K562 (cell line): ENCODE data around the gene TNNI2. TPM values are rescaled to one million over a fixed set of nuclear protein-coding genes. Genes with fewer than 3 reads are reported as not detected.

Experiments
- ATAC-seq: fragments of 200-7000 bp; cut with Tn5 transposase; 3 replicates; pipeline ENCODE4 v1.9.1; 2020; ENCODE audit warnings: moderate library complexity
- Bru-seq: library from RNA; stranded (reverse); fragments of 400-500 nt; gene quantifications from one replicate; lab custom pipeline; 2021; lab: Mats Ljungman, UMichigan
- BruChase-seq, 2 experiments: library from RNA; stranded (reverse); fragments of 400-500 nt; gene quantifications; one replicate each; lab custom pipeline; 2021; lab: Mats Ljungman, UMichigan
- BruUV-seq: library from RNA; stranded (reverse); fragments of 400-500 nt; replicated peaks from 2 replicates; lab custom pipeline; 2021; lab: Mats Ljungman, UMichigan
- CTCF ChIA-PET: fragments of 300-600 bp; formaldehyde crosslinking; extraction: SDS; loops from one replicate; lab custom pipeline; 2021; ENCODE audit warnings: low intra/inter-chr PET ratio; lab: Yijun Ruan, JAX
- POLR2A ChIA-PET: fragments of 300-600, 350-650 bp; sonication (Branson Sonifier 250); formaldehyde crosslinking; extraction: SDS; loops from one replicate; lab custom pipeline; 2021; ENCODE audit warnings: antibody characterized with exemption, inconsistent platforms; lab: Yijun Ruan, JAX
- DNase-seq, 4 experiments: peaks; one replicate each; pipeline versions ENCODE4 v3.0.0 to v3.0.0-alpha.2; 2011 to 2018; ENCODE audit warnings: low spot score in 3 of 4, mixed read lengths in 3 of 4; ENCODE audit errors: extremely low read depth in 1 of 4
- FAIRE-seq: peaks from 2 replicates; lab custom pipeline; 2011; peaks lifted over from hg19 to GRCh38; lab: Jason Lieb, UNC
- H2AFZ ChIP-seq: 2 replicates; pipeline ENCODE4 v1.6.0; 2011; ENCODE audit warnings: low read depth, low read length, control low read depth, inconsistent platforms
- H3K27ac ChIP-seq: fragments of 200-600 bp; 3 replicates; pipeline ENCODE4 v1.8.0; 2011; ENCODE audit warnings: low read depth, mild to moderate bottlenecking, control low read depth, inconsistent platforms, low read length, moderate library complexity, mixed read lengths; ENCODE audit errors: extremely low read depth
- H3K27me3 ChIP-seq, 2 experiments: fragments of 300-600 bp in 1 of 2; 2 replicates in 1 of 2; 3 replicates in 1 of 2; pipeline versions ENCODE4 v1.6.0 to v1.8.0; 2011; ENCODE audit warnings: inconsistent platforms in 2 of 2, low read length in 2 of 2, mild to moderate bottlenecking in 1 of 2, mixed read lengths in 1 of 2, moderate library complexity in 1 of 2; ENCODE audit not compliant: control insufficient read depth in 2 of 2, insufficient read depth in 2 of 2
- H3K36me3 ChIP-seq: fragments of 300-600 bp; 3 replicates; pipeline ENCODE4 v1.8.0; 2011; ENCODE audit warnings: mild to moderate bottlenecking, low read length, inconsistent platforms; ENCODE audit not compliant: control insufficient read depth, insufficient read depth
- H3K4me1 ChIP-seq, 2 experiments: fragments of 200-600 bp in 1 of 2; replicated peaks in 1 of 2; 2 replicates in 1 of 2; 3 replicates in 1 of 2; pipeline versions ENCODE4 v1.5.1 to v1.8.0; 2011; ENCODE audit warnings: inconsistent platforms in 2 of 2, low read length in 2 of 2, mild to moderate bottlenecking in 1 of 2, mixed read lengths in 1 of 2, moderate library complexity in 1 of 2; ENCODE audit not compliant: control insufficient read depth in 2 of 2, insufficient read depth in 2 of 2
- H3K4me2 ChIP-seq: 2 replicates; pipeline ENCODE4 v1.6.1; 2011; ENCODE audit warnings: low read length, control low read depth, inconsistent platforms, mixed read lengths; ENCODE audit not compliant: insufficient read depth
- H3K4me3 ChIP-seq: fragments of 200-600 bp; sonication (generic), shearing (Covaris generic); 2 replicates; pipeline ENCODE4 v1.5.1; 2016; ENCODE audit warnings: control low read depth, inconsistent platforms
- H3K79me2 ChIP-seq: fragments of 200-600 bp; 3 replicates; pipeline ENCODE4 v1.8.0; 2011; ENCODE audit warnings: low read length, inconsistent platforms; ENCODE audit not compliant: control insufficient read depth, insufficient read depth
- H3K9ac ChIP-seq, 2 experiments: 2 replicates each; pipeline versions ENCODE4 v1.6.0 to v1.6.1; 2011; ENCODE audit warnings: low read depth in 2 of 2, low read length in 2 of 2, control low read depth in 1 of 2, inconsistent platforms in 1 of 2, mild to moderate bottlenecking in 1 of 2, mixed read lengths in 1 of 2; ENCODE audit not compliant: insufficient read depth in 1 of 2
- H3K9me1 ChIP-seq: one replicate; pipeline ENCODE4 v1.6.0; 2011; ENCODE audit warnings: inconsistent platforms, mild to moderate bottlenecking, low read length, moderate library complexity; ENCODE audit not compliant: control insufficient read depth, insufficient read depth
- H3K9me3 ChIP-seq: replicated peaks from 2 replicates; pipeline ENCODE4 v1.5.1; 2011; ENCODE audit warnings: low read depth, low read length, inconsistent platforms; ENCODE audit not compliant: control insufficient read depth, insufficient read depth
- H4K20me1 ChIP-seq: replicated peaks from 2 replicates; pipeline ENCODE4 v1.6.1; 2011; ENCODE audit warnings: low read length, inconsistent platforms, mixed read lengths; ENCODE audit not compliant: control insufficient read depth, insufficient read depth
- CSDE1 ChIP-seq, 2 experiments: fragments of 450-650 bp; IDR thresholded peaks; 2 replicates each; pipeline ENCODE4 v1.6.1; 2016; ENCODE audit warnings: mild to moderate bottlenecking in 1 of 2
- HMG20A ChIP-seq: fragments of 450-650 bp; formaldehyde crosslinking; conservative IDR thresholded peaks from 2 replicates; pipeline ENCODE4 v1.4.0; 2020; ENCODE audit warnings: mild to moderate bottlenecking, mixed read lengths
- RB1 ChIP-seq: fragments of 450-650 bp; IDR thresholded peaks from 2 replicates; pipeline ENCODE4 v1.6.1; 2017; ENCODE audit warnings: low read depth, mild to moderate bottlenecking
- ZNF57 ChIP-seq: fragments of 450-650 bp; formaldehyde crosslinking; IDR thresholded peaks from 2 replicates; pipeline ENCODE4 v1.4.0; 2020; ENCODE audit warnings: mild to moderate bottlenecking, moderate library complexity
- WGBS: fragments of 100-300 bp; shearing (Covaris generic); methylation state at CpG from one replicate; pipeline ENCODE4 v1.1.6; 2016; ENCODE audit warnings: low coverage, mixed read lengths; ENCODE audit not compliant: insufficient coverage; ENCODE audit errors: missing lambda C conversion rate; 5-methylcytosine and 5-hydroxymethylcytosine counted together
- in situ Hi-C: fragments of 300-500 bp; cut with MboI; formaldehyde crosslinking; loops from 4 replicates; pipeline ENCODE4 v1.15.0; 2018; ENCODE audit warnings: inconsistent platforms, mixed read lengths
- intact Hi-C: fragments of 100-400 bp; cut with micrococcal nuclease; formaldehyde crosslinking; loops from 2 replicates; pipeline ENCODE4 v1.14.2; 2022
- long read RNA-seq, 3 experiments: library from polyadenylated mRNA in 2 of 3; library from RNA in 1 of 3; unstranded in 2 of 3; stranded (forward) in 1 of 3; transcript quantifications; one replicate each; pipeline ENCODE4 v2.0.0, GENCODE V29; 2019 to 2022
- polyA minus RNA-seq, 3 experiments: library from RNA; depleted of rRNA, polyadenylated mRNA; stranded (reverse); fragments of >200 nt; gene quantifications; 2 replicates each; pipeline ENCODE4 v1.2.3, GENCODE V29; 2011
- polyA plus RNA-seq, 8 experiments: library from polyadenylated mRNA; depleted of rRNA in 4 of 8; stranded (reverse) in 5 of 8; unstranded in 3 of 8; fragments of >200 nt; fragmentation: Nextera tagmentation in 2 of 8; fragmentation: Illumina TruSeq in 1 of 8; extraction: Ambion mirVana in 2 of 8; extraction: Trizol in 1 of 8; gene quantifications; 2 replicates each; pipeline versions ENCODE4 v1.2.1 to v1.2.3, GENCODE V29; 2011 to 2014; ENCODE audit warnings: inconsistent platforms in 1 of 8, missing spikeins in 1 of 8
- total RNA-seq, 7 experiments: library from RNA; depleted of rRNA in 6 of 7; stranded (reverse); fragments of >200 nt in 6 of 7; fragmentation: Illumina TruSeq in 2 of 7; extraction: Trizol in 2 of 7; gene quantifications; 2 replicates each; pipeline versions ENCODE4 v1.2.1 to v1.2.3, GENCODE V29; 2011 to 2021; ENCODE audit warnings: low replicate concordance in 1 of 7
- TF ChIP-seq, protein P1 (sequence below): sonication (generic); formaldehyde crosslinking; IDR thresholded peaks from 2 replicates; pipeline ENCODE4 v1.8.1; 2023; ENCODE audit warnings: mild to moderate bottlenecking, missing genetic modification reagents

The TNNI2 gene
- not detected in 2 replicates for total RNA-seq (2011; cell fraction: chromatin; rRNA removed; ENCODE audit: low replicate concordance)
- not detected in 2 replicates for total RNA-seq (2011; cell fraction: nucleolus; rRNA removed)
- not detected in 2 replicates for total RNA-seq (2011; cell fraction: nucleoplasm; rRNA removed)
- total RNA-seq (2014; rRNA removed): not detected in 2 replicates
- not detected in 2 replicates for total RNA-seq (2014; rRNA removed; fragmentation: Illumina TruSeq; extraction: Trizol)
- total RNA-seq (2015; rRNA removed; fragmentation: Illumina TruSeq; extraction: Trizol): not detected in 2 replicates
- total RNA-seq (2021): not detected in 2 replicates
- not detected in 2 replicates for polyA plus RNA-seq (2011; rRNA removed)
- polyA plus RNA-seq (2011; cell fraction: cytosol; rRNA removed): 0.13 TPM in 1 of 2 replicates, not detected in the other
- polyA plus RNA-seq (2011; cell fraction: nucleus; rRNA removed): 0.32 TPM in 1 of 2 replicates, not detected in the other
- polyA plus RNA-seq (2012): not detected in 2 replicates
- not detected in 2 replicates for polyA plus RNA-seq (2014; fragmentation: Illumina TruSeq; extraction: Trizol)
- polyA plus RNA-seq (2014; fragmentation: Nextera tagmentation; extraction: Ambion mirVana): not detected
- polyA plus RNA-seq (2014; rRNA removed): not detected in 2 replicates
- polyA minus RNA-seq (2011; rRNA and poly(A)+ RNA removed): not detected in 2 replicates
- polyA minus RNA-seq (2011; cell fraction: cytosol; rRNA and poly(A)+ RNA removed): not detected in 2 replicates
- not detected in 2 replicates for polyA minus RNA-seq (2011; cell fraction: nucleus; rRNA and poly(A)+ RNA removed)
- Bru-seq, nascent RNA: not detected
- not detected for BruChase-seq, experiment 1, labeled RNA remaining after a 2-hour chase
- not detected for BruChase-seq, experiment 2, labeled RNA remaining after a 6-hour chase
- long read RNA-seq, experiment 1: 0 reads
- long read RNA-seq, experiment 2: 0 reads
- long read RNA-seq, experiment 3: 0 reads

DNA sequence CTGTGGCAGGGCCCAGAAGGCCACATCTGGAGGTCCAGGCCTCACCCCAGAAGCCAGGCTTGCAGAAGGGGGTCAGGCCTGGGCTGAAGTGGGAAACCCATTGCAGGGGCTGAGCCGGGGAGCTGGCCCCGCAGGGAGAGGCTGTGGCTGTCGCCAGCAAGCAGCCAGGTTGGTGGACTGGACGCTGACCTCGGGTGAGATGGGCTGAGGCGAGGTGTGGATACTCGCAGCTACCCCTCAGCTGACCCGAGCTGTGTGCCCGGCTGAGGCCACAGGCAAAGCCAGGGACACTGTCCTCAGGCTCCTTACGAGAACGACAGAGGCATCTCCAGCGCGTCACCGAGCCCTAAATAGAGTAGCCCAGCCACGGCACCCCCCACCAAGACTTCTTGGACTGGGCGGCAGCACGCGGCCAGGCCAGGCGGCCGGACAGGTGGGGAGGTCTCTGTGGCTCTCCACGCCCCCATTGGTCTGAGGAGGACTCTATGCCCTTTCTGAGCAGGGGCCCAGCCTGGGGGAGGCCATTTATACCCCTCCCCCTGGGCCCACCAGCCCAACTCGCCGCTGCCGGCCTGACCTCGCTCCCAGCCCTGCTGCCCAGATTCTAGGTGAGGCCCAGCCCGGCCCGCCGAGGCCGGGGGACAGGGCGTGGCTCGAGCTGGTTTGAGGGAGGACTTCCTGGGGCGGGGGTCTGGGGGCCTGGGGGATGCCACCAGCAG is at the start of gene TNNI2:
Gene TNNI2, plus strand, starts transcription at position 556 of the 719 bp plus-strand sequence. CDS start 716 bp downstream, outside the sequence.
- intact Hi-C loops: no loop called here
- H3K4me2 ChIP-seq: no peak within 1 kb of the TSS
- ATAC-seq (peak; percentile 7; the same call in 1 of the 3 replicates), DNase-seq (no peak), FAIRE-seq (no peak)
- CTCF ChIA-PET: interaction anchor here (1.6 to 3.5 kb wide), 2 partner anchors 162 to 313 kb away, joined by 7 to 54 read pairs; partner anchors contain the start of gene H19
- 12% methylated on average over 24 of the region's 32 CpGs for whole genome bisulfite sequencing
- POLR2A ChIA-PET: no interaction called here
- H3K27ac ChIP-seq: no peak within 1 kb of the TSS
- no peaks in the 10 kb centered on the region for H3K36me3 ChIP-seq
- H3K4me1 ChIP-seq: peaks cover 0 to 56% of the 10 kb centered on the region in 2 experiments; a peak in 4 of 5 replicates
- BruUV-seq: no TSS peak
- H3K27me3 ChIP-seq: peaks cover 3 to 59% of the 10 kb centered on the region in 2 experiments; a peak in 3 of 5 replicates
- H3K9me1 ChIP-seq: no peaks in the 10 kb centered on the region
- no peak within 1 kb of the TSS for H2AFZ ChIP-seq
- no peak for TF ChIP-seq ZNF57 (CRISPR knock-in tag)
- TF ChIP-seq, protein P1, sequence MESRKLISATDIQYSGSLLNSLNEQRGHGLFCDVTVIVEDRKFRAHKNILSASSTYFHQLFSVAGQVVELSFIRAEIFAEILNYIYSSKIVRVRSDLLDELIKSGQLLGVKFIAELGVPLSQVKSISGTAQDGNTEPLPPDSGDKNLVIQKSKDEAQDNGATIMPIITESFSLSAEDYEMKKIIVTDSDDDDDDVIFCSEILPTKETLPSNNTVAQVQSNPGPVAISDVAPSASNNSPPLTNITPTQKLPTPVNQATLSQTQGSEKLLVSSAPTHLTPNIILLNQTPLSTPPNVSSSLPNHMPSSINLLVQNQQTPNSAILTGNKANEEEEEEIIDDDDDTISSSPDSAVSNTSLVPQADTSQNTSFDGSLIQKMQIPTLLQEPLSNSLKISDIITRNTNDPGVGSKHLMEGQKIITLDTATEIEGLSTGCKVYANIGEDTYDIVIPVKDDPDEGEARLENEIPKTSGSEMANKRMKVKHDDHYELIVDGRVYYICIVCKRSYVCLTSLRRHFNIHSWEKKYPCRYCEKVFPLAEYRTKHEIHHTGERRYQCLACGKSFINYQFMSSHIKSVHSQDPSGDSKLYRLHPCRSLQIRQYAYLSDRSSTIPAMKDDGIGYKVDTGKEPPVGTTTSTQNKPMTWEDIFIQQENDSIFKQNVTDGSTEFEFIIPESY (CRISPR knock-in tag): 0 out of 2 replicates have a peak, but pooled peaks have one; percentile 16
- no peak for TF ChIP-seq HMG20A
- no peak for TF ChIP-seq CSDE1 (IDR thresholded peaks at IDR 0.05)
- TF ChIP-seq RB1: no peak
- H4K20me1 ChIP-seq: peaks cover 12% of the 10 kb centered on the region
- H3K79me2 ChIP-seq: no peaks in the 10 kb centered on the region
- H3K9ac ChIP-seq: 0 out of 4 replicates have a peak within 1 kb of the TSS, but pooled peaks of 1 of the 2 experiments have one; percentile 20
- in situ Hi-C loops: no loop called here
- H3K9me3 ChIP-seq: no peaks in the 10 kb centered on the region
- no peak within 1 kb of the TSS for H3K4me3 ChIP-seq
